ENCODE data around the gene TGFBR3.

TGFBR3 gene

DNA sequence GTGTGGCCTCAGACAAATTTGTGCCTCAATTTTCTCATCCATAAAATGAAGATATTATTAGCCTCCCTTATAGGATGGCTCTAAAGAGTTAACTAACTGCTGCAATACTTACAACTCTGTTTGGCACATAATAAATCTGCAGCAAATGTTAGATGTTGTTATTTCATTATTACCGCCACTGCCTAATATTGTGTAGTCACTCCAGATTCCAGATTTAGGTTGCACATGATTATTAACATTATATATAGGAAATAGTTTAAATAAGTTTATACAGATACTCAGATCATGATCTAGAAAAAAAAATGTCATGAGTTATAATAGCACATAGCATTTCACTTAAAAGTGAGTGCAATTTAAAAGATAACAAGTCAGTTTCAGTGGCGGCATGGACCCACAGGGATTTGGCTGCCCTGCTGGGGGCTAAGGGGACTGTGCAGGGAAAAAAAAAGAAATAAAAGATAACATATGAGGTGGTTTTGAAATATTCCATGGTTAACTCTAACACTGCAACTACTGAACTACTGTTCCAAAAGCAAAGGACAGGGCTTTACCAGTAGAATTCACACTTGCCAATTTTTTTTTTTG lies 170.4 kb downstream of the TGFBR3 start:
- no peak for DNase-seq (ENCODE audit: low read depth in 2 of 2)
- H3K4me3 ChIP-seq (replicated peaks in 1 of 2; ENCODE audit: low read depth in 2 of 2, low read length in 2 of 2) = no peak overlapping the region
- TF ChIP-seq, protein P1, sequence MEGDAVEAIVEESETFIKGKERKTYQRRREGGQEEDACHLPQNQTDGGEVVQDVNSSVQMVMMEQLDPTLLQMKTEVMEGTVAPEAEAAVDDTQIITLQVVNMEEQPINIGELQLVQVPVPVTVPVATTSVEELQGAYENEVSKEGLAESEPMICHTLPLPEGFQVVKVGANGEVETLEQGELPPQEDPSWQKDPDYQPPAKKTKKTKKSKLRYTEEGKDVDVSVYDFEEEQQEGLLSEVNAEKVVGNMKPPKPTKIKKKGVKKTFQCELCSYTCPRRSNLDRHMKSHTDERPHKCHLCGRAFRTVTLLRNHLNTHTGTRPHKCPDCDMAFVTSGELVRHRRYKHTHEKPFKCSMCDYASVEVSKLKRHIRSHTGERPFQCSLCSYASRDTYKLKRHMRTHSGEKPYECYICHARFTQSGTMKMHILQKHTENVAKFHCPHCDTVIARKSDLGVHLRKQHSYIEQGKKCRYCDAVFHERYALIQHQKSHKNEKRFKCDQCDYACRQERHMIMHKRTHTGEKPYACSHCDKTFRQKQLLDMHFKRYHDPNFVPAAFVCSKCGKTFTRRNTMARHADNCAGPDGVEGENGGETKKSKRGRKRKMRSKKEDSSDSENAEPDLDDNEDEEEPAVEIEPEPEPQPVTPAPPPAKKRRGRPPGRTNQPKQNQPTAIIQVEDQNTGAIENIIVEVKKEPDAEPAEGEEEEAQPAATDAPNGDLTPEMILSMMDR (IDR thresholded peaks at IDR 0.05; ENCODE audit: low read depth, low read length) = no peak

DNA sequence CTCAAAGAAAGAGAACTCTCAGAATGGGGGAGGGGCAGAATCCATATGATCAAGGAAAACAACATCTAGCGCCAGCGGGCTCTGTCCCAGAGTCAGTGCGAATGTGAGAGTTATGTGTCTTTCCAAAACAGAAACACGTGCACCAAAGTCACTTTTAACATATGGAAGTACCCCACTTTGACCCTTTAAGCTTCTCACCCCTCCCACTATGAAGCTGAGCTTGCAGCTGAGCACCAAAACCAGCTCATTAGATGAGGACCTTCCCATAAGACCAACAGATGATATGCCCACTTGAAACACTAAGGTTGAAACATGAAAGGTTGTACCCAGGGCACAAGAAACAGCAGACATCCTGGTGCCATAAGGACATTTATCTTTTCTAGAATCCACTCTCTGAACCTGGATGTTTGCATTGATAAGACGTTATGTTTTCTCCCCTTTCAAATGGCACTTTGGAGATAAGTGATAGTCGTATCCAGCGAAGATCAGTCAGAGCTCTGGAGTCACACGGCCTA lies 171.0 kb downstream of the TGFBR3 start:
- no peak for DNase-seq (ENCODE audit: low read depth in 2 of 2)
- no peak overlapping the region for H3K4me3 ChIP-seq (replicated peaks in 1 of 2; ENCODE audit: low read depth in 2 of 2, low read length in 2 of 2)
- TF ChIP-seq, protein P1 (IDR thresholded peaks at IDR 0.05; ENCODE audit: low read depth, low read length) = no peak

DNA sequence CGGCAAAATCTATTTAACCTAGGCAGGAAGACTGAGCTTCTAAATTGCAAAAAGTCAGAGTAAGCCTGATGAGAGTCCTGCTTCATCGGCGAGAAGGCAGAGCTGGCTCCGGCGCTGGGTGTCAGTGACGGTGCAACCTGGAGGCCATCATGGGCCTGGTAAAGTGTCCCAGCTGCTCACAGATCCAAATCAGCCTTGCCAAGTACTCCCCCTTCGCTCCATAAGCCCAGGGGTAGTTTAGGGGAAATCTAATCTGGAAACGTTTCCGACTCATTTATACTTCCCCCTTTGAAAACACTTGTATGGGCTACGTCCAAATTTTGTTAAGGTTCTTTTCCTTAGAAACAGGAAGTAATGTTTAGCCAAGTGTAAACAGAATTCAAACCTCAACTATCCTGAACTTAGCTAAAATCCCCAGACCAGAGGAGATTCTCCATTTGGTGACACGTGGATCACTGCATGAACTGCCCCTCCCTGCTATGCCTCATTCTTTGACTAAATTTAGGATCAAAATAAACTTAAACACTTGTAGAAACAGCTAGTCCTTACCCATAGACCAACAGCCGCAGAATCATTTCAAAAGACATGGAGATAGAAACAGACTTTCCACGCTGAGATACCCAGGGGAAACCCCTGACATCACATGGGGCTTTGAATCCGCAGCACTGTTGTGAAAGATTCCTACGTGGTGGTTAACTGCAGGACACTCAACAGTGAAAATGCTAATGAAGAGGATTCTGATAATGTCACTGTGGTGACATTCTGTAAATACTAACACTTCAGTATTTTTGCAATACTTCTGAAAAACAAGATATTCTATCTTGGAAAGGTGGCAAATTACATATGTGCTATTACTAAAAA lies 172.7 kb downstream of the TGFBR3 start:
- peak; percentile 81 to 89 for DNase-seq (ENCODE audit: low read depth in 2 of 2)
- H3K4me3 ChIP-seq (replicated peaks in 1 of 2; ENCODE audit: low read depth in 2 of 2, low read length in 2 of 2) = no peak overlapping the region
- TF ChIP-seq, protein P1 (IDR thresholded peaks at IDR 0.05; ENCODE audit: low read depth, low read length) = no peak

DNA sequence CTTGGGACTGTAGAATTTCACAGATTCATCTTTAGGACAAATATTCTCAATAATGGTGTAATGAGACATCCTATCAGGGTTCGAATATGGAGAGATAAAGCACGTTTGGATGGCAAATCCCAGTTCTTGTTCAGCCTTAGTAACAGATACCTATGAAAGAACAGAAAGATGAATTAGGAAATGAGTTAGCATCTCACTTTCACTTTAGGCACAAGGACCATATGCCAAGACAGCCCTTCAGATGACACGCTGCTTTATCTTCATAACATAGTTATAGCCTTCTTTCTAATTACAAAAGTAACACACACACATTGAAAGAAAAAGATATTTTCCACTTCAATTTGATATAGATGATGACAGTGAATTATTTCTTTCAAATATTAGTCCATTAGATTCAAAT lies 173.6 kb downstream of the TGFBR3 start:
- no peak overlapping the region for H3K4me3 ChIP-seq (replicated peaks in 1 of 2; ENCODE audit: low read depth in 2 of 2, low read length in 2 of 2)
- DNase-seq (ENCODE audit: low read depth in 2 of 2) = no peak
- TF ChIP-seq, protein P1 (IDR thresholded peaks at IDR 0.05; ENCODE audit: low read depth, low read length) = no peak

DNA sequence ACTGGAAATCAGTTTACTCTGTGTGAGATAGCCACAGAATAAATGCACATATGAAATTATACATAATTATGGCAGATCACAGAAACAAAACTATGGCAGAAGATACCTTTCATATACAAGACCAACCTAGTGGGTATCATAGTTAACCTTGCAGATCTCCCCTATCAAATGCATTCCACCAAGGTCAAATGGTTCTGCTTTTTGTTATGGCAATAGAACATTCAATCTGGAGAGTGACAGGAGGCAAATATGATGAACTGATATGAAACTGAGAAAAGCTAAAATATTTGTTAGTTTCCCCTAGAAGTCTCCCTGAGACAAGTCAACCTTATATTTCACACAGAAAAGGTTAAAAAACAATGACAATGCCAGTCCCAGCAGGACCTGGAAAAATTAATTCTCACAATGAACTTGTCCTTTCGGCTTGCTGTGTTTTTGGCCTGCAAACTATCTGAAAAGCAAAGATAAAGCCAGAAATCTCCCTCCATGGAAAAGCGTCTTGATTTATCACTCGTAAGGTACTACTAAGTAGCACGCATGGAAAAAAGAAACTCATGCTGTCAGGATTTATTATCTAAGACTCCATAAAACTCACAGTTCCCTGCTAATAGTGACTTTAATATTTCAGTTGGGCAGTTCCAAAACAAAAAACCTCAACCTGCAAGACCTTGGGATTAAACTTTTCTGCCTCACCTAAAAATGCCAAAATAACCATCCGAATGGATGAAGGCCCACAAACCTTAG lies 174.3 kb downstream of the TGFBR3 start:
- DNase-seq (ENCODE audit: low read depth in 2 of 2) = no peak
- H3K4me3 ChIP-seq (replicated peaks in 1 of 2; ENCODE audit: low read depth in 2 of 2, low read length in 2 of 2) = no peak overlapping the region
- TF ChIP-seq, protein P1 (IDR thresholded peaks at IDR 0.05; ENCODE audit: low read depth, low read length) = no peak

DNA sequence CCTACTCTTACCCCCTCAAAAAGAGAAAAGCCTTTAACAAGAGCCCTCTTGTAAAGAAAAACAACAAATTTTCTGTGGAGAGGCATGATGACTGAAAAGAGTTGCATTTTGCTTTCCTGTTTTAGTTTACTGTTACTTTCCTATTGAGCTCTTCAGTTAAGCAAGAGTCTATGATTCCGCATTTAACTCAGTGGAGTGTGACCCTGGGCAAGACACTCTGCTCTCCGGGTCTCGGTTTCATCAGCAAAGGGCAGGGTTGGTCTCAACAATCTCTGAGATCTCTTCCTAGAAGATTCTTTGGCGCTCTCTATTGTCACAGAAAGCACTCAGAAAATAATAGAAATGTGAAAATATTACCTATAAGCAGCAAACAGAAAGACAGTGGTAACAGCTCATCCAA lies 175.7 kb downstream of the TGFBR3 start:
- H3K4me3 ChIP-seq (replicated peaks in 1 of 2; ENCODE audit: low read depth in 2 of 2, low read length in 2 of 2) = no peak overlapping the region
- DNase-seq (ENCODE audit: low read depth in 2 of 2) = no peak
- TF ChIP-seq, protein P1 (IDR thresholded peaks at IDR 0.05; ENCODE audit: low read depth, low read length) = no peak

Measured in cardiac fibroblast (primary cell).